HCT116 (cell line): ENCODE data around the gene TLE3. TPM values are rescaled to one million over a fixed set of nuclear protein-coding genes. Genes with fewer than 3 reads are reported as not detected.
A peak's percentile ranks its signal among the peaks of the same experiment; 100 is the strongest.

ENCODE experiments used
- ATAC-seq: fragments of 200-7000 bp; cut with Tn5 transposase; 2 replicates; pipeline ENCODE4 v1.9.1; 2020; ENCODE audit warnings: mild to moderate bottlenecking, moderate library complexity
- BruUV-seq: library from RNA; stranded (reverse); fragments of 400-500 nt; replicated peaks from 2 replicates; lab custom pipeline; 2021; lab: Mats Ljungman, UMichigan
- CTCF ChIA-PET: fragments of 300-600 bp; sonication (Branson Sonifier 250); formaldehyde crosslinking; loops from one replicate; lab custom pipeline; 2021; ENCODE audit warnings: antibody characterized with exemption; lab: Charles Lee
- POLR2A ChIA-PET: fragments of 300-600, 350-600 bp; sonication (Branson Sonifier 250); formaldehyde crosslinking; loops from one replicate; lab custom pipeline; 2021; ENCODE audit warnings: antibody characterized with exemption; lab: Charles Lee
- RAD21 ChIA-PET, 2 experiments: fragments of 300-600 bp; sonication (Branson Sonifier 250); formaldehyde crosslinking; loops; one replicate each; lab custom pipeline; 2023; ENCODE audit warnings: low total read pairs in 2 of 2; ENCODE audit not compliant: uncharacterized antibody in 2 of 2, unreplicated experiment in 2 of 2, low non-redundant PET in 1 of 2; lab: Charles Lee
- DNase-seq: peaks from one replicate; pipeline ENCODE4 v3.0.0-alpha.2; 2010; ENCODE audit warnings: low read depth, low spot score
- H2AFZ ChIP-seq: fragments of 200-600 bp; shearing (Covaris generic), sonication (generic); 2 replicates; pipeline ENCODE4 v1.6.1; 2017; ENCODE audit warnings: low read depth, mixed run types, mixed read lengths, antibody characterized with exemption, low read length; ENCODE audit not compliant: poor library complexity, severe bottlenecking
- H3K27ac ChIP-seq: 2 replicates; pipeline ENCODE4 v1.5.1; 2012; ENCODE audit warnings: low read depth, low read length
- H3K27me3 ChIP-seq: fragments of 200-600 bp; sonication (generic); 2 replicates; pipeline ENCODE4 v1.6.1; 2016; ENCODE audit warnings: mixed run types, low read length, mixed read lengths; ENCODE audit not compliant: insufficient read depth
- H3K36me3 ChIP-seq, 2 experiments: fragments of 200-500 bp in 1 of 2; fragments of 200-600 bp in 1 of 2; sonication (Bioruptor generic) in 1 of 2; sonication (generic) in 1 of 2; 2 replicates each; pipeline versions ENCODE4 v1.5.1 to v1.6.1; 2014 to 2016; ENCODE audit warnings: low read length in 2 of 2, inconsistent platforms in 1 of 2, mixed read lengths in 1 of 2, mixed run types in 1 of 2; ENCODE audit not compliant: insufficient read depth in 2 of 2, control insufficient read depth in 1 of 2
- H3K4me1 ChIP-seq, 2 experiments: fragments of 200-600 bp in 1 of 2; sonication (generic) in 1 of 2; 2 replicates each; pipeline versions ENCODE4 v1.5.1 to v1.6.1; 2012 to 2017; ENCODE audit warnings: low read length in 2 of 2, inconsistent platforms in 1 of 2, mild to moderate bottlenecking in 1 of 2, mixed read lengths in 1 of 2, mixed run types in 1 of 2, moderate library complexity in 1 of 2; ENCODE audit not compliant: insufficient read depth in 2 of 2, control insufficient read depth in 1 of 2
- H3K4me2 ChIP-seq: fragments of 200-600 bp; sonication (generic); 2 replicates; pipeline ENCODE4 v1.6.1; 2017; ENCODE audit warnings: mixed run types, low read length, mixed read lengths
- H3K4me3 ChIP-seq, 2 experiments: fragments of 200-600 bp in 1 of 2; sonication (generic) in 1 of 2; replicated peaks in 1 of 2; 2 replicates each; pipeline ENCODE4 v1.5.1; 2011 to 2016; ENCODE audit warnings: low read length in 2 of 2, control low read depth in 1 of 2, low read depth in 1 of 2, mild to moderate bottlenecking in 1 of 2, mixed read lengths in 1 of 2, mixed run types in 1 of 2
- H3K79me2 ChIP-seq: fragments of 200-600 bp; sonication (generic); 2 replicates; pipeline ENCODE4 v1.6.1; 2017; ENCODE audit warnings: mild to moderate bottlenecking, mixed run types, low read length, moderate library complexity, mixed read lengths; ENCODE audit not compliant: insufficient read depth
- H3K9ac ChIP-seq: fragments of 200-600 bp; sonication (generic); 2 replicates; pipeline ENCODE4 v1.6.1; 2016; ENCODE audit warnings: low read length, mixed read lengths
- H3K9me2 ChIP-seq: fragments of 200-600 bp; sonication (generic), shearing (Covaris generic); 2 replicates; pipeline ENCODE4 v1.6.1; 2017; ENCODE audit warnings: mixed run types, mild to moderate bottlenecking, moderate library complexity; ENCODE audit not compliant: insufficient read depth
- H3K9me3 ChIP-seq, 2 experiments: fragments of 200-500 bp in 1 of 2; fragments of 200-600 bp in 1 of 2; sonication (Bioruptor generic) in 1 of 2; sonication (generic) in 1 of 2; 2 replicates each; pipeline ENCODE4 v1.6.1; 2014 to 2017; ENCODE audit warnings: low read length in 2 of 2, mixed read lengths in 2 of 2, inconsistent platforms in 1 of 2, low read depth in 1 of 2, mild to moderate bottlenecking in 1 of 2, mixed run types in 1 of 2, moderate library complexity in 1 of 2; ENCODE audit not compliant: control insufficient read depth in 1 of 2, insufficient read depth in 1 of 2
- H4K20me1 ChIP-seq: fragments of 200-600 bp; sonication (generic), shearing (Covaris generic); 2 replicates; pipeline ENCODE4 v1.6.1; 2017; ENCODE audit warnings: mixed run types, mild to moderate bottlenecking, moderate library complexity; ENCODE audit not compliant: insufficient read depth
- CBX3 ChIP-seq: IDR thresholded peaks from 2 replicates; pipeline ENCODE4 v1.6.1; 2012; ENCODE audit warnings: low read depth
- EGR1 ChIP-seq: IDR thresholded peaks from 2 replicates; pipeline ENCODE4 v1.6.1; 2012; ENCODE audit warnings: low read depth
- EZH2phosphoT487 ChIP-seq: fragments of 200-600 bp; IDR thresholded peaks from 2 replicates; pipeline ENCODE4 v1.6.1; 2018; ENCODE audit warnings: antibody characterized with exemption, borderline replicate concordance
- RAD21 ChIP-seq: IDR thresholded peaks from 2 replicates; pipeline ENCODE4 v1.6.1; 2012; ENCODE audit warnings: low read depth, mild to moderate bottlenecking
- YY1 ChIP-seq: IDR thresholded peaks from 2 replicates; pipeline ENCODE4 v1.6.1; 2011; ENCODE audit warnings: low read length, low read depth, moderate library complexity, mild to moderate bottlenecking; ENCODE audit not compliant: insufficient replicate concordance; ENCODE audit errors: extremely low read depth
- ZFX ChIP-seq: fragments of 450-650 bp; IDR thresholded peaks from 2 replicates; pipeline ENCODE4 v1.6.1; 2017
- intact Hi-C: fragments of 100-400 bp; cut with micrococcal nuclease; formaldehyde crosslinking; loops from 2 replicates; pipeline ENCODE4 v1.10.0; 2022
- total RNA-seq: library from RNA; stranded (reverse); gene quantifications from one replicate; pipeline ENCODE4 v1.2.1, GENCODE V29; 2021; ENCODE audit not compliant: unreplicated experiment
- TF ChIP-seq, protein P1 (sequence below): IDR thresholded peaks from 2 replicates; pipeline ENCODE4 v1.6.1; 2011; ENCODE audit warnings: mild to moderate bottlenecking, low read length, moderate library complexity; ENCODE audit not compliant: insufficient replicate concordance; ENCODE audit errors: extremely low read depth

Gene TLE3
- total RNA-seq, 1 experiment from 2014 or later: 53.9 TPM

DNA sequence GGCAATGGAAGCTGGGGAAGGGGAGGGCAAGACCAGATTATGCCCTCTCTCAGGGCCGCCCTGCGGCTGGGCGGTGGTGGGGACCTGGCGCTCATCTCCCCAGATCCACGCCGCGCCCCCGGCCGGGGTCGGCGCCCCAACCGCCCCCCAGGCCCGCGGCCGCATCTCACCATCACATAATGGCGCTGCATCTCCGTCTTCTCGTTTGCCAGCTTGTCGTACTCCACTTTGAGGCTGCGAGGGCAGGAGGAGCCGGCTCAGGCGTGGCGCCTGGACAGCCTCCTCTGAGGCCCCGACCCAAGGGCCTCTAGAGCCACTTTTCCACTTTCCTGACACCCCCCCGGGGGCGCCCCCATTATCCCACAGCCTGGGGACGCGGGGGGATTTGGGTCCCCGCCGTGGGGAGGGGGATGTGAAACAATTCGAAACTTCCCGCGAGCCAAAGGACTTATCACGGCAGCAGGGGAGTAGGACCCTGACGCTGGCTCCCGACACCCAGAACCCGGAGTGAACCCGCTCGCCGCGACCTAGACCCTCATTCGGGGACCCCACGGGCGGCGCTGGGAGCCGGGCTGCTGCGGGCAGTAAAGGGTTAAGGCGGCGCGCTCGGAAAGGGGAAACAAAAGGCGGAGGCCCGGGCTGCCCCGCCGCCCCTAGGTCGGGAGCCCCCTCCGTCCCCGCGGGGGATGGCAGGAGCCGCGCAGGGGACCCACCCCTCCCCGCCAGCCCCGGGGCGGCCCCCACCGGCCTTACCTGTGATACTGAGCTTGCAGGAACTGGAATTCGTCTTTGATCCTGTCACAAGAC, 2.1 kb downstream of the TLE3 start:
- Histone ChIP-seq H4K20me1 (no peaks in the 10 kb centered on the region), H3K9ac (peak overlapping the region; percentile 84), H3K36me3 (peaks cover 28 to 31% of the 10 kb centered on the region in 2 experiments), H3K79me2 (peaks cover 67% of the 10 kb centered on the region), H3K4me1 (peaks cover 8 to 34% of the 10 kb centered on the region in 2 experiments; a peak in 3 of 4 replicates), H2AFZ (no peak overlapping the region), H3K27me3 (no peaks in the 10 kb centered on the region), H3K4me3 (peak overlapping the region; percentile 70 to 93), H3K27ac (peak overlapping the region; percentile 95; the same call in 1 of the 2 replicates), H3K4me2 (peak overlapping the region; percentile 98), H3K9me3 (no peaks in the 10 kb centered on the region), H3K9me2 (no peaks in the 10 kb centered on the region)
- BruUV-seq: no TSS peak
- ATAC-seq (no peak), DNase-seq (no peak)
- ChIA-PET POLR2A (no interaction called here), CTCF (no interaction called here), RAD21 (interaction anchor here in 1 of 2 experiments (0.7 kb wide), 1 partner anchor 370 kb away, joined by 3 read pairs; no protein-coding TSS in a partner anchor)
- no peak for TF ChIP-seq RAD21
- TF ChIP-seq, protein P1, sequence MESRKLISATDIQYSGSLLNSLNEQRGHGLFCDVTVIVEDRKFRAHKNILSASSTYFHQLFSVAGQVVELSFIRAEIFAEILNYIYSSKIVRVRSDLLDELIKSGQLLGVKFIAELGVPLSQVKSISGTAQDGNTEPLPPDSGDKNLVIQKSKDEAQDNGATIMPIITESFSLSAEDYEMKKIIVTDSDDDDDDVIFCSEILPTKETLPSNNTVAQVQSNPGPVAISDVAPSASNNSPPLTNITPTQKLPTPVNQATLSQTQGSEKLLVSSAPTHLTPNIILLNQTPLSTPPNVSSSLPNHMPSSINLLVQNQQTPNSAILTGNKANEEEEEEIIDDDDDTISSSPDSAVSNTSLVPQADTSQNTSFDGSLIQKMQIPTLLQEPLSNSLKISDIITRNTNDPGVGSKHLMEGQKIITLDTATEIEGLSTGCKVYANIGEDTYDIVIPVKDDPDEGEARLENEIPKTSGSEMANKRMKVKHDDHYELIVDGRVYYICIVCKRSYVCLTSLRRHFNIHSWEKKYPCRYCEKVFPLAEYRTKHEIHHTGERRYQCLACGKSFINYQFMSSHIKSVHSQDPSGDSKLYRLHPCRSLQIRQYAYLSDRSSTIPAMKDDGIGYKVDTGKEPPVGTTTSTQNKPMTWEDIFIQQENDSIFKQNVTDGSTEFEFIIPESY: no peak
- no peak for TF ChIP-seq ZFX
- TF ChIP-seq YY1: no peak
- TF ChIP-seq CBX3: no peak
- no peak for TF ChIP-seq EGR1
- TF ChIP-seq EZH2phosphoT487: no peak
- intact Hi-C loops: loop anchor here (5.0 kb wide), 1 partner anchor 363 kb away; no protein-coding TSS in a partner anchor
